ENCODE data around the gene SPRR1B. TPM values are rescaled to one million over a fixed set of nuclear protein-coding genes. Genes with fewer than 3 reads are reported as not detected.

The SPRR1B gene
- total and polyA plus RNA-seq, 8 donors: 0.24 to 0.73 TPM; not detected in 6

- ATAC-seq (no peak), DNase-seq (no peak)
- intact Hi-C loops (cut with DNase I): no loop called here
- Histone ChIP-seq H3K9me3 (peaks cover 0 to 4% of the 10 kb centered on the region in 2 donors), H3K27ac (no peak overlapping the region), H3K27me3 (no peaks in the 10 kb centered on the region), H3K4me1 (no peaks in the 10 kb centered on the region), H3K4me3 (no peak overlapping the region), H3K36me3 (no peaks in the 10 kb centered on the region)
- no peak for TF ChIP-seq CTCF (IDR thresholded peaks at IDR 0.05)
Measured at GRCh38 chr1:152993186-152993585, 37.8 kb upstream of the SPRR1B start.

- Histone ChIP-seq H3K4me1 (no peaks in the 10 kb centered on the region), H3K9me3 (peaks cover 0 to 4% of the 10 kb centered on the region in 2 donors), H3K27ac (no peak overlapping the region), H3K27me3 (no peaks in the 10 kb centered on the region), H3K36me3 (no peaks in the 10 kb centered on the region), H3K4me3 (no peak overlapping the region)
- DNase-seq (no peak), ATAC-seq (no peak)
- intact Hi-C loops (cut with DNase I): no loop called here
- no peak for TF ChIP-seq CTCF (IDR thresholded peaks at IDR 0.05)
Measured at GRCh38 chr1:152995842-152996241, 35.2 kb upstream of the SPRR1B start.

GRCh38 chr1:152996633-152997400 is 34.2 kb upstream of the SPRR1B start:
- H3K27me3 ChIP-seq: no peaks in the 10 kb centered on the region
- peak in 1 of 4 donors; percentile 7 for DNase-seq
- intact Hi-C loops (cut with DNase I): no loop called here
- no peak for TF ChIP-seq CTCF (IDR thresholded peaks at IDR 0.05)
- no peaks in the 10 kb centered on the region for H3K36me3 ChIP-seq
- peaks cover 0 to 4% of the 10 kb centered on the region in 2 donors for H3K9me3 ChIP-seq
- no peak for ATAC-seq
- no peak overlapping the region for H3K4me3 ChIP-seq
- H3K4me1 ChIP-seq: no peaks in the 10 kb centered on the region
- no peak overlapping the region for H3K27ac ChIP-seq

- Histone ChIP-seq H3K27me3 (no peaks in the 10 kb centered on the region), H3K4me3 (no peak overlapping the region), H3K9me3 (peaks cover 0 to 4% of the 10 kb centered on the region in 2 donors), H3K4me1 (no peaks in the 10 kb centered on the region), H3K36me3 (no peaks in the 10 kb centered on the region), H3K27ac (no peak overlapping the region)
- DNase-seq (no peak), ATAC-seq (no peak)
- no peak for TF ChIP-seq CTCF (IDR thresholded peaks at IDR 0.05)
- intact Hi-C loops (cut with DNase I): no loop called here
Measured at GRCh38 chr1:152997901-152998300, 33.1 kb upstream of the SPRR1B start.

GRCh38 chr1:152998476-152998875 is 32.5 kb upstream of the SPRR1B start:
- Histone ChIP-seq H3K4me1 (no peaks in the 10 kb centered on the region), H3K4me3 (no peak overlapping the region), H3K27me3 (no peaks in the 10 kb centered on the region), H3K27ac (no peak overlapping the region), H3K9me3 (peaks cover 0 to 4% of the 10 kb centered on the region in 2 donors), H3K36me3 (no peaks in the 10 kb centered on the region)
- DNase-seq (no peak), ATAC-seq (no peak)
- TF ChIP-seq CTCF (IDR thresholded peaks at IDR 0.05): no peak
- intact Hi-C loops (cut with DNase I): no loop called here

Measured in left lung (tissue), 10 donors.